Right lobe of liver (tissue), 6 donors: Measurements from ENCODE around the gene GPBAR1. TPM values are rescaled to one million over a fixed set of nuclear protein-coding genes. Genes with fewer than 3 reads are reported as not detected.
A peak's percentile ranks its signal among the peaks of the same experiment; 100 is the strongest.

ENCODE experiments used
- ATAC-seq, 4 donors: fragments of 200-7000 bp; cut with Tn5 transposase; one replicate each; pipeline ENCODE4 v1.9.1; 2020; ENCODE audit warnings: mild to moderate bottlenecking in 4 of 4, moderate library complexity in 4 of 4
- DNase-seq, 3 donors: peaks; one replicate each; pipeline ENCODE4 v3.0.0-alpha.2; 2020
- H3K27ac ChIP-seq, 3 donors: fragments of 200-600 bp; one replicate each; pipeline ENCODE4 v1.8.0; 2022
- H3K27me3 ChIP-seq, 2 donors: fragments of 200-600 bp; one replicate each; pipeline ENCODE4 v1.8.0; 2022
- H3K36me3 ChIP-seq, 4 donors: fragments of 200-600 bp; sonication (generic) in 1 of 4; one replicate each; pipeline versions ENCODE4 v1.5.1 to v1.8.0; 2017 to 2022; ENCODE audit warnings: control low read depth in 1 of 4
- H3K4me1 ChIP-seq, 4 donors: fragments of 200-600 bp; sonication (generic) in 1 of 4; one replicate each; pipeline versions ENCODE4 v1.5.1 to v1.8.0; 2017 to 2022; ENCODE audit warnings: control low read depth in 1 of 4
- H3K4me3 ChIP-seq, 3 donors: fragments of 200-600 bp; one replicate each; pipeline ENCODE4 v1.8.0; 2022
- H3K9me3 ChIP-seq, 4 donors: fragments of 200-600 bp; sonication (generic) in 1 of 4; one replicate each; pipeline versions ENCODE4 v1.5.1 to v1.8.0; 2017 to 2022; ENCODE audit warnings: control low read depth in 1 of 4
- CTCF ChIP-seq, 4 donors: fragments of 200-600 bp in 3 of 4; fragments of 450-650 bp in 1 of 4; IDR thresholded peaks; one replicate each; pipeline versions ENCODE4 v1.5.1 to v1.8.0; 2016 to 2022; ENCODE audit warnings: antibody characterized with exemption in 4 of 4, mild to moderate bottlenecking in 2 of 4
- POLR2A ChIP-seq: fragments of 450-650 bp; IDR thresholded peaks from one replicate; pipeline ENCODE4 v1.6.1; 2017; ENCODE audit warnings: antibody characterized with exemption, mild to moderate bottlenecking
- WGBS: methylation state at CpG from one replicate; pipeline ENCODE4 v1.1.6; 2018; ENCODE audit warnings: low coverage, low lambda C conversion rate; ENCODE audit not compliant: insufficient coverage; ENCODE audit errors: missing lambda C conversion rate; 5-methylcytosine and 5-hydroxymethylcytosine counted together
- intact Hi-C, 2 donors: fragments of 100-400 bp; cut with DNase I; formaldehyde crosslinking; loops; one replicate each; pipeline versions ENCODE4 v1.11.2 to v1.14.1; 2022
- total RNA-seq, 6 experiments: library from RNA; depleted of rRNA in 2 of 6; stranded (reverse); fragments of >200 nt in 2 of 6; fragmentation: NEBNext Ultra II Directional in 3 of 6; extraction: Animal tissue kit (Norgen Biotek cat#: 25700) in 3 of 6; gene quantifications; one replicate each; pipeline versions ENCODE4 v1.1.0 to v1.2.4, GENCODE V29; 2016 to 2023
- donor health status: DM: no; HTN: yes; CAD: no.
- donor health status: DM: no; HTN: no; CAD: no.
- donor health status: DM: no; HTN: no; CAD: no.
- donor health status: DM: no; HTN: yes; CAD: no.
- donor health status: DM: no; HTN: yes; CAD: no.

GPBAR1 gene
- total RNA-seq, 6 experiments from 2014 or later: 0.56 to 3.2 (median 0.94) TPM

- H3K4me1 ChIP-seq: peaks cover 0 to 13% (median 5%) of the 10 kb centered on the region in 4 donors
- peak in 1 of 3 donors; percentile 15 for DNase-seq
These were observed 649 bp upstream of the GPBAR1 start for GRCh38 chr2:218260166-218260565.

GRCh38 chr2:218261423-218262236 lies 815 bp downstream of the GPBAR1 start:
- Histone ChIP-seq H3K4me3 (no peak overlapping the region), H3K36me3 (peaks cover 0 to 35% (median 2%) of the 10 kb centered on the region in 4 donors), H3K4me1 (peaks cover 0 to 16% (median 6%) of the 10 kb centered on the region in 4 donors), H3K9me3 (no peaks in the 10 kb centered on the region), H3K27ac (peak overlapping the region in 1 of 3 donors; percentile 38), H3K27me3 (no peaks in the 10 kb centered on the region)
- ATAC-seq (peak in 1 of 4 donors; percentile 4), DNase-seq (peak in 1 of 3 donors; percentile 36)
- TF ChIP-seq POLR2A (no peak), CTCF (IDR thresholded peaks at IDR 0.05) (no peak)
- WGBS: 70% methylated on average over 2 of the region's 8 CpGs
- intact Hi-C loops: no loop called here

More at GRCh38 chr2:218260166-218260565, 649 bp upstream of the GPBAR1 start:
- intact Hi-C loops: no loop called here
- Histone ChIP-seq H3K4me3 (no peak overlapping the region), H3K36me3 (peaks cover 0 to 30% (median 6%) of the 10 kb centered on the region in 4 donors), H3K9me3 (no peaks in the 10 kb centered on the region), H3K27me3 (no peaks in the 10 kb centered on the region), H3K27ac (peak overlapping the region in 2 of 3 donors; percentile 15 to 78)
- 80% methylated on average over 5 of the region's 5 CpGs for WGBS
- no peak for TF ChIP-seq POLR2A
- no peak for ATAC-seq

GRCh38 chr2:218262237-218262600 lies 1.4 kb downstream of the GPBAR1 start:
- H3K36me3 ChIP-seq: peaks cover 0 to 36% (median 3%) of the 10 kb centered on the region in 4 donors
- DNase-seq: no peak
- intact Hi-C loops: no loop called here
- no peak overlapping the region for H3K27ac ChIP-seq
- H3K27me3 ChIP-seq: no peaks in the 10 kb centered on the region
- no peak overlapping the region for H3K4me3 ChIP-seq
- no peak for ATAC-seq
- 61% methylated on average over 3 of the region's 6 CpGs for WGBS
- no peaks in the 10 kb centered on the region for H3K9me3 ChIP-seq
- peaks cover 0 to 16% (median 6%) of the 10 kb centered on the region in 4 donors for H3K4me1 ChIP-seq
- no peak for TF ChIP-seq POLR2A
- TF ChIP-seq CTCF (IDR thresholded peaks at IDR 0.05): no peak

- H3K4me1 ChIP-seq: peaks cover 0 to 16% (median 6%) of the 10 kb centered on the region in 4 donors
- DNase-seq: peak in 2 of 3 donors; percentile 50 to 56
- no peak overlapping the region for H3K27ac ChIP-seq
- intact Hi-C loops: no loop called here
- no peak for ATAC-seq
- H3K36me3 ChIP-seq: peaks cover 0 to 43% (median 7%) of the 10 kb centered on the region in 4 donors
- H3K9me3 ChIP-seq: no peaks in the 10 kb centered on the region
- 79% methylated on average over 6 of the region's 39 CpGs for WGBS
- no peak overlapping the region for H3K4me3 ChIP-seq
- H3K27me3 ChIP-seq: no peaks in the 10 kb centered on the region
- TF ChIP-seq CTCF (IDR thresholded peaks at IDR 0.05): no peak
- no peak for TF ChIP-seq POLR2A
These were observed 2.1 kb downstream of the GPBAR1 start for GRCh38 chr2:218262631-218263586.
